NCI-H1930 (cell line): ENCODE measurements around the gene WNT7B.

Experiments used
- DNase-seq, 2 experiments: peaks; one replicate each; lab custom pipeline; 2025; lab: John Stamatoyannopoulos, UW

Gene WNT7B

GRCh38 chr22:45906946-45907345 is 70.0 kb downstream of the WNT7B start:
- no peak for DNase-seq

GRCh38 chr22:45905924-45906865 is 70.8 kb downstream of the WNT7B start:
- no peak for DNase-seq

GRCh38 chr22:45905326-45905923 is 71.5 kb downstream of the WNT7B start:
- DNase-seq: no peak

GRCh38 chr22:45904236-45904635 is 72.7 kb downstream of the WNT7B start:
- no peak for DNase-seq

- DNase-seq: no peak
Observed at GRCh38 chr22:45903355-45904135, 73.4 kb downstream of the WNT7B start.

- DNase-seq: no peak
Observed at GRCh38 chr22:45897736-45898135, 79.2 kb downstream of the WNT7B start.

GRCh38 chr22:45896964-45897538 is 79.9 kb downstream of the WNT7B start:
- DNase-seq: no peak

- DNase-seq: no peak
Observed at GRCh38 chr22:45896153-45896951, 80.6 kb downstream of the WNT7B start.

GRCh38 chr22:45895436-45896152 is 81.4 kb downstream of the WNT7B start:
- no peak for DNase-seq

GRCh38 chr22:45893516-45893915 is 83.4 kb downstream of the WNT7B start:
- no peak for DNase-seq

GRCh38 chr22:45892681-45893461 is 84.1 kb downstream of the WNT7B start:
- DNase-seq: no peak

GRCh38 chr22:45891996-45892621 is 84.9 kb downstream of the WNT7B start:
- DNase-seq: no peak

GRCh38 chr22:45891471-45891995 is 85.4 kb downstream of the WNT7B start:
- no peak for DNase-seq

- DNase-seq: no peak
Observed at GRCh38 chr22:45891021-45891421, 85.9 kb downstream of the WNT7B start.

- no peak for DNase-seq
Observed at GRCh38 chr22:45890351-45890635, 86.7 kb downstream of the WNT7B start.

GRCh38 chr22:45889539-45890350 is 87.2 kb downstream of the WNT7B start:
- no peak for DNase-seq

- DNase-seq: no peak
Observed at GRCh38 chr22:45889093-45889538, 87.8 kb downstream of the WNT7B start.
